ENCODE measurements around the gene WDR1. TPM values are rescaled to one million over a fixed set of nuclear protein-coding genes. Genes with fewer than 3 reads are reported as not detected.

Gene WDR1
- total RNA-seq, 2 experiments from 2014 or later: 371 to 372 TPM

- no peaks in the 10 kb centered on the region for H3K9me3 Mint-ChIP-seq
- no peak overlapping the region for H3K27ac Mint-ChIP-seq
- POLR2A ChIA-PET: interaction anchor here (1.0 kb wide), 1 partner anchor 19 kb away, joined by 5 read pairs; no protein-coding TSS in a partner anchor
- peaks cover 38% of the 10 kb centered on the region for H3K36me3 Mint-ChIP-seq
- ATAC-seq (ENCODE audit: low read depth) (no peak), DNase-seq (no peak)
- no peaks in the 10 kb centered on the region for H3K27me3 Mint-ChIP-seq
- peaks cover 24% of the 10 kb centered on the region for H3K4me1 Mint-ChIP-seq
- no peak overlapping the region for H3K4me3 Mint-ChIP-seq
Observed at GRCh38 chr4:10089346-10089745, 27.3 kb downstream of the WDR1 start.

GRCh38 chr4:10088135-10089010, 28.2 kb downstream of the WDR1 start:
- Mint-ChIP-seq H3K27me3 (no peaks in the 10 kb centered on the region), H3K27ac (no peak overlapping the region), H3K4me1 (peaks cover 14% of the 10 kb centered on the region), H3K4me3 (no peak overlapping the region), H3K9me3 (no peaks in the 10 kb centered on the region), H3K36me3 (peaks cover 30% of the 10 kb centered on the region)
- POLR2A ChIA-PET: no interaction called here
- no peak for DNase-seq
- ATAC-seq (ENCODE audit: low read depth): no peak

GRCh38 chr4:10087152-10087791, 29.3 kb downstream of the WDR1 start:
- H3K36me3 Mint-ChIP-seq: peaks cover 24% of the 10 kb centered on the region
- H3K9me3 Mint-ChIP-seq: no peaks in the 10 kb centered on the region
- POLR2A ChIA-PET: no interaction called here
- H3K4me3 Mint-ChIP-seq: no peak overlapping the region
- H3K27me3 Mint-ChIP-seq: no peaks in the 10 kb centered on the region
- ATAC-seq (ENCODE audit: low read depth) (no peak), DNase-seq (no peak)
- peaks cover 4% of the 10 kb centered on the region for H3K4me1 Mint-ChIP-seq
- H3K27ac Mint-ChIP-seq: no peak overlapping the region

- H3K27ac Mint-ChIP-seq: no peak overlapping the region
- POLR2A ChIA-PET: no interaction called here
- no peak for ATAC-seq (ENCODE audit: low read depth)
- H3K9me3 Mint-ChIP-seq: no peaks in the 10 kb centered on the region
- H3K27me3 Mint-ChIP-seq: no peaks in the 10 kb centered on the region
- peaks cover 22% of the 10 kb centered on the region for H3K36me3 Mint-ChIP-seq
- H3K4me1 Mint-ChIP-seq: peaks cover 4% of the 10 kb centered on the region
- DNase-seq: no peak
- H3K4me3 Mint-ChIP-seq: no peak overlapping the region
Observed at GRCh38 chr4:10086506-10087120, 30.0 kb downstream of the WDR1 start.

GRCh38 chr4:10085828-10086505, 30.6 kb downstream of the WDR1 start:
- H3K27me3 Mint-ChIP-seq: no peaks in the 10 kb centered on the region
- no peak overlapping the region for H3K27ac Mint-ChIP-seq
- peaks cover 26% of the 10 kb centered on the region for H3K36me3 Mint-ChIP-seq
- ATAC-seq (ENCODE audit: low read depth) (no peak), DNase-seq (no peak)
- H3K4me3 Mint-ChIP-seq: no peak overlapping the region
- H3K4me1 Mint-ChIP-seq: peaks cover 4% of the 10 kb centered on the region
- POLR2A ChIA-PET: no interaction called here
- no peaks in the 10 kb centered on the region for H3K9me3 Mint-ChIP-seq

GRCh38 chr4:10085386-10085785, 31.2 kb downstream of the WDR1 start:
- POLR2A ChIA-PET: no interaction called here
- Mint-ChIP-seq H3K4me3 (no peak overlapping the region), H3K9me3 (no peaks in the 10 kb centered on the region), H3K27me3 (no peaks in the 10 kb centered on the region), H3K4me1 (peaks cover 2% of the 10 kb centered on the region), H3K27ac (no peak overlapping the region), H3K36me3 (peaks cover 26% of the 10 kb centered on the region)
- no peak for DNase-seq
- no peak for ATAC-seq (ENCODE audit: low read depth)

- Mint-ChIP-seq H3K9me3 (no peaks in the 10 kb centered on the region), H3K4me1 (peaks cover 2% of the 10 kb centered on the region), H3K27ac (no peak overlapping the region), H3K4me3 (no peak overlapping the region), H3K36me3 (peaks cover 26% of the 10 kb centered on the region), H3K27me3 (no peaks in the 10 kb centered on the region)
- POLR2A ChIA-PET: no interaction called here
- ATAC-seq (ENCODE audit: low read depth): no peak
- DNase-seq: peak; percentile 17
Observed at GRCh38 chr4:10084651-10085358, 31.8 kb downstream of the WDR1 start.

GRCh38 chr4:10083861-10084641, 32.5 kb downstream of the WDR1 start:
- ATAC-seq (ENCODE audit: low read depth) (no peak), DNase-seq (peak; percentile 19)
- H3K4me1 Mint-ChIP-seq: peaks cover 2% of the 10 kb centered on the region
- H3K36me3 Mint-ChIP-seq: peaks cover 26% of the 10 kb centered on the region
- H3K9me3 Mint-ChIP-seq: no peaks in the 10 kb centered on the region
- POLR2A ChIA-PET: no interaction called here
- H3K27ac Mint-ChIP-seq: no peak overlapping the region
- no peaks in the 10 kb centered on the region for H3K27me3 Mint-ChIP-seq
- no peak overlapping the region for H3K4me3 Mint-ChIP-seq

- Mint-ChIP-seq H3K27ac (no peak overlapping the region), H3K36me3 (peaks cover 27% of the 10 kb centered on the region), H3K27me3 (no peaks in the 10 kb centered on the region), H3K4me1 (peaks cover 2% of the 10 kb centered on the region), H3K9me3 (no peaks in the 10 kb centered on the region), H3K4me3 (no peak overlapping the region)
- ATAC-seq (ENCODE audit: low read depth) (no peak), DNase-seq (peak; percentile 15)
- POLR2A ChIA-PET: no interaction called here
Observed at GRCh38 chr4:10083331-10083771, 33.2 kb downstream of the WDR1 start.

GRCh38 chr4:10082459-10083272, 33.9 kb downstream of the WDR1 start:
- peak overlapping the region; percentile 44 for H3K27ac Mint-ChIP-seq

GRCh38 chr4:10082047-10082446, 34.6 kb downstream of the WDR1 start:
- peaks cover 2% of the 10 kb centered on the region for H3K4me1 Mint-ChIP-seq
- no peaks in the 10 kb centered on the region for H3K27me3 Mint-ChIP-seq
- H3K27ac Mint-ChIP-seq: peak overlapping the region; percentile 44
- no peak overlapping the region for H3K4me3 Mint-ChIP-seq
- no peak for ATAC-seq (ENCODE audit: low read depth)
- H3K9me3 Mint-ChIP-seq: no peaks in the 10 kb centered on the region
- peaks cover 16% of the 10 kb centered on the region for H3K36me3 Mint-ChIP-seq
- POLR2A ChIA-PET: no interaction called here
- DNase-seq: peak; percentile 19

More at GRCh38 chr4:10082459-10083272, 33.9 kb downstream of the WDR1 start:
- Mint-ChIP-seq H3K4me3 (no peak overlapping the region), H3K36me3 (peaks cover 21% of the 10 kb centered on the region), H3K27me3 (no peaks in the 10 kb centered on the region), H3K9me3 (no peaks in the 10 kb centered on the region), H3K4me1 (peaks cover 2% of the 10 kb centered on the region)
- POLR2A ChIA-PET: no interaction called here
- DNase-seq (peak; percentile 23), ATAC-seq (ENCODE audit: low read depth) (no peak)

- Mint-ChIP-seq H3K27me3 (no peaks in the 10 kb centered on the region), H3K27ac (no peak overlapping the region), H3K4me1 (peaks cover 2% of the 10 kb centered on the region), H3K9me3 (no peaks in the 10 kb centered on the region), H3K36me3 (peaks cover 20% of the 10 kb centered on the region), H3K4me3 (no peak overlapping the region)
- no peak for ATAC-seq (ENCODE audit: low read depth)
- POLR2A ChIA-PET: no interaction called here
- DNase-seq: peak; percentile 16
Observed at GRCh38 chr4:10081218-10081606, 35.4 kb downstream of the WDR1 start.
